Neural cell (in vitro differentiated cells): Measurements from ENCODE around the gene NUDT9.
"Not testable (repeated sequence)": the region's sequence is repeated elsewhere in the genome, so short reads cannot be mapped to it uniquely, and the experiment has no call there.

Experiments
- CTCF ChIP-seq: fragments of 450-650 bp; IDR thresholded peaks from 2 replicates; pipeline ENCODE4 v1.5.1; 2014; ENCODE audit warnings: antibody characterized with exemption, mild to moderate bottlenecking, moderate library complexity; ENCODE audit not compliant: poor library complexity, severe bottlenecking
- EP300 ChIP-seq: fragments of 450-650 bp; conservative IDR thresholded peaks from 2 replicates; pipeline ENCODE4 v1.6.1; 2014; ENCODE audit warnings: antibody characterized with exemption, mild to moderate bottlenecking, moderate library complexity; ENCODE audit not compliant: poor library complexity, severe bottlenecking
- EZH2 ChIP-seq: fragments of 200-600, 300-800 bp; shearing (Covaris generic), sonication (generic); IDR thresholded peaks from 2 replicates; pipeline ENCODE4 v1.6.1; 2014; ENCODE audit warnings: antibody characterized with exemption, low read length, borderline replicate concordance, mild to moderate bottlenecking; ENCODE audit not compliant: insufficient read depth, poor library complexity, severe bottlenecking
- MXI1 ChIP-seq: fragments of 450-650 bp; conservative IDR thresholded peaks from 2 replicates; pipeline ENCODE4 v1.6.1; 2014; ENCODE audit warnings: antibody characterized with exemption, mild to moderate bottlenecking; ENCODE audit not compliant: poor library complexity, severe bottlenecking
- POLR2AphosphoS5 ChIP-seq: IDR thresholded peaks from 2 replicates; pipeline ENCODE4 v1.6.1; 2012
- RAD21 ChIP-seq: fragments of 450-650 bp; conservative IDR thresholded peaks from 2 replicates; pipeline ENCODE4 v1.6.1; 2014; ENCODE audit warnings: antibody characterized with exemption, mild to moderate bottlenecking, moderate library complexity
- TAF1 ChIP-seq: IDR thresholded peaks from 2 replicates; pipeline ENCODE4 v1.6.1; 2012; ENCODE audit warnings: low read depth
- TF ChIP-seq, protein P1 (sequence below): IDR thresholded peaks from 2 replicates; pipeline ENCODE4 v1.6.1; 2012; ENCODE audit warnings: borderline replicate concordance

GRCh38 chr4:87406902-87407301, 15.5 kb upstream of the NUDT9 start:
- not testable (repeated sequence) for TF ChIP-seq POLR2AphosphoS5, CTCF, EP300, MXI1, EZH2, TAF1, RAD21
- TF ChIP-seq, protein P1, sequence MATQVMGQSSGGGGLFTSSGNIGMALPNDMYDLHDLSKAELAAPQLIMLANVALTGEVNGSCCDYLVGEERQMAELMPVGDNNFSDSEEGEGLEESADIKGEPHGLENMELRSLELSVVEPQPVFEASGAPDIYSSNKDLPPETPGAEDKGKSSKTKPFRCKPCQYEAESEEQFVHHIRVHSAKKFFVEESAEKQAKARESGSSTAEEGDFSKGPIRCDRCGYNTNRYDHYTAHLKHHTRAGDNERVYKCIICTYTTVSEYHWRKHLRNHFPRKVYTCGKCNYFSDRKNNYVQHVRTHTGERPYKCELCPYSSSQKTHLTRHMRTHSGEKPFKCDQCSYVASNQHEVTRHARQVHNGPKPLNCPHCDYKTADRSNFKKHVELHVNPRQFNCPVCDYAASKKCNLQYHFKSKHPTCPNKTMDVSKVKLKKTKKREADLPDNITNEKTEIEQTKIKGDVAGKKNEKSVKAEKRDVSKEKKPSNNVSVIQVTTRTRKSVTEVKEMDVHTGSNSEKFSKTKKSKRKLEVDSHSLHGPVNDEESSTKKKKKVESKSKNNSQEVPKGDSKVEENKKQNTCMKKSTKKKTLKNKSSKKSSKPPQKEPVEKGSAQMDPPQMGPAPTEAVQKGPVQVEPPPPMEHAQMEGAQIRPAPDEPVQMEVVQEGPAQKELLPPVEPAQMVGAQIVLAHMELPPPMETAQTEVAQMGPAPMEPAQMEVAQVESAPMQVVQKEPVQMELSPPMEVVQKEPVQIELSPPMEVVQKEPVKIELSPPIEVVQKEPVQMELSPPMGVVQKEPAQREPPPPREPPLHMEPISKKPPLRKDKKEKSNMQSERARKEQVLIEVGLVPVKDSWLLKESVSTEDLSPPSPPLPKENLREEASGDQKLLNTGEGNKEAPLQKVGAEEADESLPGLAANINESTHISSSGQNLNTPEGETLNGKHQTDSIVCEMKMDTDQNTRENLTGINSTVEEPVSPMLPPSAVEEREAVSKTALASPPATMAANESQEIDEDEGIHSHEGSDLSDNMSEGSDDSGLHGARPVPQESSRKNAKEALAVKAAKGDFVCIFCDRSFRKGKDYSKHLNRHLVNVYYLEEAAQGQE: not testable (repeated sequence)
